DMS153 treated with DMSO at 0.1 percent for 48 hours (cell line): ENCODE results near the gene MICAL3.

Experiments
- DNase-seq: peaks from one replicate; lab custom pipeline; 2025; ENCODE audit not compliant: unreplicated experiment; lab: John Stamatoyannopoulos, UW

The MICAL3 gene

GRCh38 chr22:17976121-17976520 lies 48.2 kb downstream of the MICAL3 start:
- no peak for DNase-seq

DNA sequence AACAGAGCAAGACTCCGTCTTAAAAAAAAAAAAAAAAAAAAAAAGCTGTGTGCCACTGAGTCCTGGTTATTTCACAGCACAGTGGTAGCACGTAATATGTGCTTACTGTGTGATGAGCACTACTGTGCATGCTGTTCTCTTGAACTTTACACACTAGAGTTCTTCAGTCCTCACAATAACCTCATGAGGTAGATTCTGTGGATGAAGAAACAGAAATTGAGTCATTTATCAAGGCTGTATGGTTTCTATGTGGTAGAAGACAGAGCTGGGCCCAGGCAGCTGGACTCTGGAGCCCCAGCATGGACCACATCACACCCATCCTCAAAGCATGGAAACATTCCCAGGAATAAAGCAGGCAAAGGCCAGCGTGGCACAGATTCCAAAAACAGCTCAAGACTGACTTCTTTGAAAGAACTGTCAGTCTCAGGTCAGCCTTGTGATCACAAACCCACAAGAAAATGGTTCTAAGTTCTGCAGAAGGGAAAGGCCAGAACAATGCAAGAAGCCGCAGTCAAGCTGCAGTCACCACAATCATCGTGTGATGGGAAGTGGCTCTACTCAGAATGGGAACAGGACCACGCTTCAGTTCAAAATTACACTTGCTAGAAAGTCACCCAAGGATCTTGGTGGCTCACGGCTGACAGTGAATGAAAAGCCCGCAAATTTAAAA lies 49.5 kb downstream of the MICAL3 start:
- no peak for DNase-seq

DNA sequence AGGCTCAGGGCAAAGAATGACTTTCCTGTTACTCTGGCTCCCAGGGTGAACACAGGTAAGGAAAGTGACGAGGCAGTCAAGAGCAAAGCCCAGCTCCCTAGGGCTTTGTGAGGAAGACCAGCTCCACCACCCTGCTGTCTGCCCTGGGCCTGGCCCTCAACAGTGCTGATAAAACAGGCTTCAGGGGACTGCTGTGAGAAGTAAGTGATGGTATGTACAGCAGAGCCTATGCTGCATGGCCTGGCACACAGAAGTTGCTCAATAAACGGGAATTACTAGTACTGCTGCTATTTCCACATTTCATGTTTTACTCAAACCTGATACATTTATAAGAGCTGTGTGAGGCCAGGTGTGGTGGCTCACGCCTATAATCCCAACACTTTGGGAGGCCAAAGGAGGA lies 50.3 kb downstream of the MICAL3 start:
- no peak for DNase-seq

DNA sequence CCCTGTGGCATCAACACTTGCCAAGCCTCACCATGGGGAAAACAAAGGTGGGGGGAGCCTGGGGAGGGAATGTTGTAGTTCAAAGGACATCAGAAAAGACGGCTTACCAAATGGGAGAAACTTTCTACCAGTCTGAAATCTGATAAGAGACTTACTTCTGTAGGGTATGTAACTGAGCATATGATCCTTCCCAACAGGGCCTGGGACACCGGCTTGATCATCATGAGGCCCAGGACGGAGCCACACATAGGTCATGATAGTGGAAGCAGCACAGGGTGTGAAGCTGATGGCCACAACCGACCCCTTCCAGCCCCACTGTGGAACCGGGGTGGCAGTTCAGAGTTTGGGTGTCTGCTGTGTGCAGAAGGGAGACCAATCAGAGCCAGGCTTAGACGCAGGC lies 51.1 kb downstream of the MICAL3 start:
- no peak for DNase-seq

GRCh38 chr22:17972385-17973191 lies 51.8 kb downstream of the MICAL3 start:
- DNase-seq, result no peak

GRCh38 chr22:17971711-17972110 lies 52.6 kb downstream of the MICAL3 start:
- no peak for DNase-seq

DNA sequence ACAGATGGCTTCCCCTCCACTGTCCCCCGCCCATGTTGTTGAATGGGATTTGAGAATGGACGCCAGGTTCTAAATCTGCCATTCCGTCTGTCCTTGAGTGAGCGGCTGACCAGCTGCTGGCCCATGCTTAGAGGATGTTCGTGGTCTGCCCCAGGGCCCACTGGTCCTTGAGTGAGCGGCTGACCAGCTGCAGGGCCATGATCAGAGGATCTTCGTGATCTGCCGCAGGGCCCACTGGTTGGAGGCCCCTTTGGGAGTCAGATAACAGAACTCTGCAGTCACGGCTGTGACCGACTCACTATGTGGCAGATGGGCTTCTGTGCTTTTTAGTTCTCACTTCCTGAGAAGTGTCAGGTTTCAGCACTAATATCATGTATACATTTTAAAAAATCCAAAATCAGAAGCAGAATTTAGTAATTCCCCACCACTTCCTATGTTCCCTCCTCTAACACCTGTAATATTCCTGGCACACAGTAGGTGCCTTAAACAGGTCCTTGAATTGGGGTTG lies 54.1 kb downstream of the MICAL3 start:
- no peak for DNase-seq

DNA sequence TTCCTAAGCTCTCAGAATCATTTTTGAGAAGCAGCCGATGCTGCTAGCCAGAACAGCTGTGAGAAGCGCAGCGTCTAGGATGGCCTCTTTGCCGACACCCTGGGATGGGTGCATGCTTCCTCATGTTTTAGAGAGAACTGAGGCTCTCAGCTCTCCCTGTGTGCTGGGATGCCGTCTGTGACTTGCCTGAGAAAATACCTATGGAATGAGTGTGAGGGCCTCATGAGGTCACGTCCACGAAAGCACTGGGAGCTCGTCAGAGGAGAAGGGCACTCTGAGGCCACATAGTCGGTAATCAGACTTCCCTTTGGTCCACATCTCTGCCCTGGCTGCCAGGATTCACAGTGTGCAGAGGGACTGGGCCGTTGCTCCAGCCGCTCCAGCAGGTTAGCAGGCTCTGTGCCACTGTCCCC lies 54.7 kb downstream of the MICAL3 start:
- no peak for DNase-seq

DNA sequence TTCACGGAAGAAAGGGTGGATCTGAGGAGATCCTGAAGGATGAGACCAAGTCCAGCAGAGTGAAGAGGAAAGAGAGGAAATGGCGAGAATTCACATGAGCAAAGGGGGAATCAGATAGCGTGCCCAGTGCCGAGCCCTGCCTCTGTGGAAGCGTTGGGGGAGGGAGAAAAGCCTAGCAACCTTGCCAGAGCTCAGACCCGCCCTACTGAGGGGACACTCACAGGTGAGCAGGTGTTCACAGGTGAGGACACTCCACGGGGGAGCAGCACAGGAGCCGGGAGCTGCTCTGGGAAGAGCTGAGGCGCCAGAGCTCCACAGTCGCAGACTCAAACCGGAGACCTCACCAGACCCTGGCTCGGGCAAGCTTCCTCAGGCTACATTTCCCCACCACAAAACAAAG lies 56.2 kb downstream of the MICAL3 start:
- no peak for DNase-seq

- no peak for DNase-seq
Measured at GRCh38 chr22:17966403-17966717, 58.0 kb downstream of the MICAL3 start.

GRCh38 chr22:17965538-17966402 lies 58.6 kb downstream of the MICAL3 start:
- DNase-seq, result no peak

DNA sequence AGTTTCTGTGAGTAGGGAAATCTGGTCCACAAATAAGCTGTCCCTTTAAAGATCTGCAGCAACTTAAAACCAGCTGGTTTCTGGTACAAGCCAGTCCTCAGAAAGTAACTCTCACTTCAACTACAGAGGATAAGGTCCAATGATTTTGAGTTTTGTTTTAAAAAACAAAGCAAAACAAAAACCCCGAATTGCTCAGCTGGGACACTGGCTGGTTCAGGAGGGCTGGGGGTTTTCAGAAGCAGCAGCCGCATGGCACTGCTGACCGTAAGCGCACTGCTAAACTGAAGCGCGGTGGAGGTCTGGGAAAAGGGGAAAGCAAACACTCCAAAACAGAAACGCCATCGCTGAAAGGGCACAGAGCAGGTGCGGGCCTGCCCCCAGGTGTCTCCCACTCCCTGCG lies 59.7 kb downstream of the MICAL3 start:
- no peak for DNase-seq

- no peak for DNase-seq
Measured at GRCh38 chr22:17964156-17964555, 60.2 kb downstream of the MICAL3 start.

DNA sequence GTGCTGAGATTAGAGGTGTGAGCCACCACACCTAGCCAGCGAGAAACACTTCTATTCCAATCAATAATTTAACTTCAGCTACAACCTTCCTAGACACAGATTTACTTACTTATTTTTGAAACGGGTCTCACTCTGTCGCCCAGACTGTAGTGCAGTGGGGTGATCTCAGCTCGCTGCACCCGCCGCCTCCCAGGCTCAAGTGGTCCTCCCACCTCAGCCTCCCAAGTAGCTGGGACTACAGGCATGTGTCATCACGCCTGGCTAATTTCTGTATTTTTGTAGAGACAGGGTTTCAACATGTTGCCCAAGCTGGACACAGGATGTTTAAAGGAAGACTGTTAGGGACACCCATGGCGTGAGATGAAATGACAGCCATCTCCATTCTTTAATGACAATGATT lies 61.3 kb downstream of the MICAL3 start:
- DNase-seq, result no peak

- DNase-seq, result no peak
Measured at GRCh38 chr22:17962168-17962567, 62.2 kb downstream of the MICAL3 start.

GRCh38 chr22:17961446-17961729 lies 63.0 kb downstream of the MICAL3 start:
- DNase-seq, result no peak

DNA sequence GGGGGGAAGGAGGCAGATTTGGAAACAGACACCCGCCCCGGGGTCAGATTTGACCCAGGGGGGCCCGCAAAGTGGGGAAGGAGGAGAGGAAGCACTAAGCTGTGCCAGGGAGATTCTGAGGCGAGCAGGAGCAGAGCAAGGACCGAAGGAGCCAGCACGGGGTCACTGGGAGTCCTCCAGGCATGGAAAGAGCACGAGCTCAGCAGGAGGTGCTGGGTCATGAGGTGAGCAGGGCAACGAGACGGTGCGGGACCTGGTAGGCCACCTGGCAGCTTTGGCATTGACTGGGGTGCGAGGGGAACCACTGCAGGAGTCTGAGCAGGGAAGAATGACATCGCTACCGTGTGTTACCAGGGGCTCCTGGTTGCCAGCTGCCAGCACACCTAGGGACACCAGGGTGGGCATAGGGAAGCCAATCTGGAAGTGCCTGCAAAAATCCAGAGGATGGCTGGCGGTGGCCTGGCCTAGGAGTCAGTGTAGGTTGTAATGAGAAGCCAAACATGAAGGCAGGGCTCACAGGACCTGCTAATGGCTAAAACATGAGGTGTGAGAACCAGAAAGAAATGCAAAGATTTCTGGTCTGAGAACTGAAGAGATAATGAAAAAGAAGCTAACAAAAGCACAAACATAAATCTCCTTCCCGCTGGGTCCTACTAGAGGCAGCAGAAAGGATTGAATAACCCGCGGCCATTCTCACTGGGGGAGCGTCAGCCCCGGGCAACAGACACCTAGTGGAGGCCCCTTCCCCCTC lies 63.5 kb downstream of the MICAL3 start:
- no peak for DNase-seq

- no peak for DNase-seq
Measured at GRCh38 chr22:17960011-17960410, 64.3 kb downstream of the MICAL3 start.

DNA sequence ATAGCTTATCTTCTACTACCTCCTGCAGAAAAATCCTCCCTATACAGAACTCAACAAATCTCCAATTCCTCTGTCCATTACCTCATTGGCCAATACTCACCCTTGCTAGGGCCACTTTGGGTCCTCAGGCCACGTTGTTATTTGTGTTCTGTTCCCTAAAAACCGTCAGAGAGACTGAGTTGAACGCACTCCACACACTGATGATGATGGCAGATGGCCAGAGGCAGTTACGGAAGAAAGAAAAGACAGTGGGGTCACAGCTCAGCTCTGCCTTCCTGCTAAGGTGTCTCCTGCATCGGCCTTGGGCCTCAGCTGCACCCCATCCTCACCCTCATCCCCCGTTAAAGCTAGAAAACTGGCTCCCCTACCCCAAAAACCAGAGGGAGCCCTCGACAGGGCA lies 66.2 kb downstream of the MICAL3 start:
- no peak for DNase-seq

DNA sequence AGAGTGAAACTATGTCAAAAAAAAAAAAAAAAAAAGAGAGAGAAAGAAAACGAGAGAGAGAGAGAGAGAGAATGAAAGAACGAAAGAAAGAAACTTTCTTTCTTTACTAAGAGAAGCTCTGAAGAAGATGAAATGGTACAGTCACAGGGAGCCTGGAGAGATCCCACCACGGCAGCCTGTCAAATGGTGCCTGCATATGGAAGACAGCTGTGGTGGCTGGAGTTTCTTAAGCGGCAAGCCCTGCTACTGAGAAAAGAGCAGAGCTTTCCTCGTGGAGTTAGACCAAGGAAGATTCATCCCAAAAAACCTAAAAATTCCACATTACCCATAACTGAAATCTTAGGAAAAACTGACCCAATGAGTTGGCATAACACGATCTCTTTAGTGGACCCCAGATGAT lies 66.7 kb downstream of the MICAL3 start:
- DNase-seq, result no peak

DNA sequence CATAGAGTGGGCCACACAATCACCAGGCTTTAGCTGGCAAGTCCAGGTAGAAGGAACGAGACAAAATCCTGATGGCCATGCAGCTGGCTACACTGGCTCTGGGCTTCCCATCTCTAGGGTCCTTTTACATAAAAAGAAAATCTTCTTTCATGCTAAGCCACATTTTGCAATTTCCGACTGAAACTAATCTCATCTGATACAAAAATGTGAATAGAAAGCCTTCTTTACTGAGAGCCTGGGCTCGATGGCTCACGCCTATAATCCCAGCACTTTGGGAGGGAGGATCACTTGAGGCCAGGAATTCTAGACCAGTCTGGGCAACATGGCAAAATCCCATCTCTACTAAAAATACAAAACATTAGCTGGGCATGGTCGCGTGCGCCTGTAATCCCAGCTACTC lies 67.2 kb downstream of the MICAL3 start:
- DNase-seq, result no peak
